ENCODE results near the gene PCSK6. TPM values are rescaled to one million over a fixed set of nuclear protein-coding genes. Genes with fewer than 3 reads are reported as not detected.
A peak's percentile ranks its signal among the peaks of the same experiment; 100 is the strongest.

The PCSK6 gene
- total RNA-seq, 1 donor from 2014 or later: 34.7 TPM

DNA sequence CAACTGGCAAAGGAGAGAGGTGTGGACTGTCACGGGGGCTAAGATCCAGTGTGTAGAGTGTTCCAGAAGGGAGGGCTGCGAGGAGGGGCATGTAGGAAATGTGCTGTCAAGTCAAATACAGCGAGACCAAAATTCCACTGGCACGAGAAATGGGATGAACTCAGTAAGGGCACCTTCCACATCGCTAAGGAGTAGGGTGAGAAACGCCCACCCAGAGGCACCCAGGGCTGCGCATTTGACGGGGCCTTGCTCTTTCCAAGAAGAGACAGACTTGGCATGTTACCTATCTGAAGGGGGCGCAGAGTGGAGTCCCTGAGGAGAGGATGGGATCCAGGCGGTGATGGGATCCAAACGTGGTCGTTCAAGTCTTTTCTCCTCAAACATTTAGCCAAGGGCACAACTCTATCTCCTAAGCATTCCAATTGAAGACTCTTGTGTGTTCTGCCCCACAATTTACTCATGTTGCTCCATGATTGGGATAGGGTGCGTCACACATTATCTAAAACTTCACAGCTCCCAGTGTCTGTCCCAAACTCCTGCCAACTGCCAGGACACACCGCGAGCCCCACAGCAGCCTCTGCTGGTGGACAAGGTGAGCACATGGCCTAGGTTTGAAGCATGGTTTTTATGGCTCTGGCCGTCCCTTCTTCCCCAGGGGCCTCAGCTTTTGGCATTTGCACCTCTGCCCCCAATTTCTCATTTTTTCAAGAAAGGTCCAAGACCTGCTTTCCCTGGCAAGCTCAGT, 219.9 kb downstream of the PCSK6 start:
- DNase-seq (peak; percentile 62), ATAC-seq (ENCODE audit: poor library complexity) (peak; percentile 66)
- intact Hi-C loops (cut with DNase I): loop anchor here (10.0 kb wide), 1 partner anchor 345 kb away; no protein-coding TSS in a partner anchor

DNA sequence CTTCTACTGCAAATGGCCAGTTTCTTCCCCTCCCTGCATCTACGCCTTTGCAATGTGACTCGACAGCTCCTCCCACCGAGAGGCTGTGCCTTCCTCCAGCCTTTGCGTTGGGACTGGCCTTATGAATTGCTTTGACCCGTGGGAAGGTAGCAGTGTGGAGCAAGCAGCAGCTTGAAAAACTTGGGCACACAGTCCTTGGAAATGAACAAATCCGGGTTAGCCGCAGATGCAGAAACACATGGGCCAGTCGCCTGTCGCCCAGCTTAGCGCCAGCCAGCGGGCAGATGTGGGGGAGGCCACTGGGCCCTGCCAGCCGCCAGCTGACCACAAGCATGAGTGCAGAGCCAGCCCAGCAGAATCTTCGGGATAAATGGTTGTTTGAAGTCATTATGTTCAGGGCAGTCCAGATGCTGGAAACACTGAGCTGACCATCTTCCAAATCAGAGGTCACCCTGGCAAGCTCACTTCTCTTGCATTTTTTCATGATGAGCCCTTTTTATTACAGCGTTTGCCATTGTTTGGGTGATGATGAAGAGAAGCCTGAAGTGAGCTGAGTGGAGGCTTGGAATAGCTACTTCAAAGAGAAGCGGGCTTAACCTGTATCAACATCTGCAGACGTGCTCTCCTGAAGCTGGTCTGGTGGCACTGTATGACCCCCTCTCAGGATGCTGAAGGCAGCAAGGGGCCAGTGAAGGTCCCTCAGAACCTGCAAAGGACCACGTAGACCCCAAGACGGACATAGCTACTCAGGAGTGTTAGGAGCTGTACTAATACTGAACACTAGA, 222.0 kb downstream of the PCSK6 start:
- DNase-seq: peak; percentile 60
- intact Hi-C loops (cut with DNase I): loop anchor here (10.0 kb wide), 1 partner anchor 343 kb away; no protein-coding TSS in a partner anchor
- ATAC-seq (ENCODE audit: poor library complexity): peak; percentile 38

- intact Hi-C loops (cut with DNase I): loop anchor here (10.0 kb wide), 1 partner anchor 342 kb away; no protein-coding TSS in a partner anchor
- ATAC-seq (ENCODE audit: poor library complexity): no peak
These were observed 222.7 kb downstream of the PCSK6 start for GRCh38 chr15:101266787-101267186.

GRCh38 chr15:101266034-101266433, 223.5 kb downstream of the PCSK6 start:
- DNase-seq (no peak), ATAC-seq (ENCODE audit: poor library complexity) (no peak)
- intact Hi-C loops (cut with DNase I): loop anchor here (10.0 kb wide), 1 partner anchor 341 kb away; no protein-coding TSS in a partner anchor

More at GRCh38 chr15:101266787-101267186, 222.7 kb downstream of the PCSK6 start:
- DNase-seq: no peak

DNA sequence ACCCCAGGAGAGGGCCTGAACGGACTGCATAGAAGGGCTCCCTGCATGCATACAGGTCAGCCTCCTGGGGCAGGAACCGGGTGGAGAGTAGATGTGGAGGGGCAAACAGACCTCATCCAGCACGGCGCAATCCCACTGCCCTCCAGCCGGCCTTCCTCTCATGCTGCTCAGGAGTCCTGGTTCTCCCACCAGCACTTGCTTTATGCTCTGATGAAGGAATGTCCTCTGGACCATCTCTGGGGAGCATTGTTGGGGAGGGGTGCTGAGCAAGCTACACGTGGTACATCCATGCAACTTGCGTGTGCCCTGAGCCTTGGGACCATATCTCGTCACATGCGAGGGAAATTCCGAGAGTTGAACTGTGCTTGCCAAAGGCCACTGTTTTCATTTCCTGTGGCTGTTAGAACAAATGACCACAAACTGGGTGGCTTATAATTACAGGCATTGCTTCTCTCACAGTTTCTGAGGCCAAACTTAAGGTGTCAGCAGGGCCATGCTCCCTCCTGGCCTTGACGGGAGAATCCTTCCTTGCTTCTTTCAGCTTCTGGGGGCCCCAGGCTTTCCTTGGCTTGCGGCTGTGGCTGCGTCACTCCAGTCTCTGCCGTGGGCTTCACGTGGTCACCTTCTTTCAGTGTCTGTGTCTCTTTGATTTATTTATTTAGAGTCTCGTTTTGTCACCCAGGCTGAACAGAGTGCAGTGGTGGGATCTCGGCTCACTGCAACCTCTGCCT, 224.4 kb downstream of the PCSK6 start:
- intact Hi-C loops (cut with DNase I): loop anchor here (10.0 kb wide), 1 partner anchor 340 kb away; no protein-coding TSS in a partner anchor
- ATAC-seq (ENCODE audit: poor library complexity) (no peak), DNase-seq (no peak)

DNA sequence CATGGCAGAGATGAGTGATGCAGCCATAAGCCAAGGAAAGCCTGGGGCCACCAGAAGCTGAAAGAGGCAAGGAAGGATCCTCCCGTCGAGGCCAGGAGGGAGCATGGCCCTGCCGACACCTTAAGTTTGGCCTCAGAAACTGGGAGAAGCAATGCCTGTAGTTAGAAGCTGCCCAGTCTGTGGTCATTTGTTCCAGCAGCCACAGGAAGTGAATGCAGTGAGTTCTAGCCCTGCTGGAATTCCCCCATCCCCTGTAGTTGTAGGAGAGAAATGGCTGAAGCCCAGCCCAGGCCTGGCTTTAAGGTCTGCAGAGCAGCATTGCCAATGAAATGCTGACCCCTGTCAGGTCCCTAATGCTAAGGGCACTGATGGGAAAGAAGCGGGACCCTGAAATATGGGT, 225.5 kb downstream of the PCSK6 start:
- intact Hi-C loops (cut with DNase I): loop anchor here (10.0 kb wide), 1 partner anchor 339 kb away; no protein-coding TSS in a partner anchor
- ATAC-seq (ENCODE audit: poor library complexity) (no peak), DNase-seq (no peak)

DNA sequence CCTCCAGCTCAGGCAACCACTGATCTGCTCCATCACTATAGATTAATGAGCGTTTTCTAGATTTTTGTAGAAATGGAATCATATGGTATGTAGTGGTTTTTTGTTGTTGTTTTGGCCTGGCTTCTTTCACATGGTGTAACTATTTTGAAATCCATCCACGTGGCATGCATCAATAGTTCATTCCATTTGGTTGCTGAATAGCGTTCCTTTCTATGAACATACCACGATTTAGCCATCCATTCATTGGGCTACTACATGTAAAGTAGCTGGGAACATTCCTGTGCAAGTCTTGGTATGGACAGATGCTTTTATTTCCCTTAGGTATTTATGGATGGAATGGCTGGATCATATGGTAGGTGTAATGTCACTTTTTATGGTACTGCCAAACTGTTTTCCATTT, 227.0 kb downstream of the PCSK6 start:
- intact Hi-C loops (cut with DNase I): loop anchor here (10.0 kb wide), 1 partner anchor 338 kb away; no protein-coding TSS in a partner anchor

GRCh38 chr15:101258238-101259144, 231.0 kb downstream of the PCSK6 start:
- DNase-seq: peak; percentile 62
- intact Hi-C loops (cut with DNase I): loop anchor here (2.0 to 10.0 kb wide), 3 partner anchors 134 to 244 kb away; no protein-coding TSS in a partner anchor
- peak; percentile 77 for ATAC-seq (ENCODE audit: poor library complexity)

More for the DNA sequence above, 227.0 kb downstream of the PCSK6 start:
- ATAC-seq (ENCODE audit: poor library complexity) (no peak), DNase-seq (no peak)

DNA sequence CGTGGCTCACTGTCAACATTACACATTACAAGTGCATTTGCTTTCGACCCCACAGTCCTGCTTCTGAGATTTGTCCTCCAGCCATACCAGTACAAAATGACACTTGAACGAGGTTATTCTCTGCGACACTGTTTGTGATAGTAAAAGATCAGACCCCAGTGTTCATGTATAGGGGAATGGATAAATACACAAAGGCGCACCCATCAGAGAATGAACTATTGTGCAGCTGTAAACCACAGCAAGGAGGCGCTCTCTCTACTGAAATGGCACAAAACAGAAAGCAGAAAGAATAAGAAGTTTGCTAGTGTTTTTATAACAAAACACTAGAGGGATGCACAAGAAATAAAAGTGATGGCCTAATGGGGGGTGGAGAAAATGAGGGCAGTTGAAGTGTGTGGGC, 232.8 kb downstream of the PCSK6 start:
- ATAC-seq (ENCODE audit: poor library complexity): no peak
- DNase-seq: no peak
- intact Hi-C loops (cut with DNase I): loop anchor here (10.0 kb wide), 1 partner anchor 132 kb away; no protein-coding TSS in a partner anchor

- DNase-seq: no peak
- intact Hi-C loops (cut with DNase I): loop anchor here (10.0 kb wide), 1 partner anchor 131 kb away; no protein-coding TSS in a partner anchor
- peak; percentile 18 for ATAC-seq (ENCODE audit: poor library complexity)
These were observed 233.8 kb downstream of the PCSK6 start for GRCh38 chr15:101255615-101256241.

DNA sequence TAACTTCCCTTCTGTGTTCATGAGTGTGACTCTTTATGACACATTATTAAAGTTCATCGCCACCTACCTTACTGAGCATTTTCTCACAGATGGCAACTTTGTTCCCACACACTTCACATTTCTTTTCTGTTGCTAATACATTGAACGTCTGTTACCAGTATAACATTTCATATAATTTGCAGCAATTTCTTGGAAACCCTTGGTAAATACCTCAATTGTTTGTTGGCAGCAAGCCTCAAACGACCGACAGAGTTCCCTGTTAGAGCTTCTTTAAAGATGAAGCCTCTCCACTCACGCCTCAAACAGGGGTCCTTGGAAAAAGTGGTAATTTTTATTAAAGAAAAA, 234.5 kb downstream of the PCSK6 start:
- no peak for ATAC-seq (ENCODE audit: poor library complexity)
- intact Hi-C loops (cut with DNase I): loop anchor here (10.0 kb wide), 1 partner anchor 130 kb away; no protein-coding TSS in a partner anchor
- no peak for DNase-seq

DNA sequence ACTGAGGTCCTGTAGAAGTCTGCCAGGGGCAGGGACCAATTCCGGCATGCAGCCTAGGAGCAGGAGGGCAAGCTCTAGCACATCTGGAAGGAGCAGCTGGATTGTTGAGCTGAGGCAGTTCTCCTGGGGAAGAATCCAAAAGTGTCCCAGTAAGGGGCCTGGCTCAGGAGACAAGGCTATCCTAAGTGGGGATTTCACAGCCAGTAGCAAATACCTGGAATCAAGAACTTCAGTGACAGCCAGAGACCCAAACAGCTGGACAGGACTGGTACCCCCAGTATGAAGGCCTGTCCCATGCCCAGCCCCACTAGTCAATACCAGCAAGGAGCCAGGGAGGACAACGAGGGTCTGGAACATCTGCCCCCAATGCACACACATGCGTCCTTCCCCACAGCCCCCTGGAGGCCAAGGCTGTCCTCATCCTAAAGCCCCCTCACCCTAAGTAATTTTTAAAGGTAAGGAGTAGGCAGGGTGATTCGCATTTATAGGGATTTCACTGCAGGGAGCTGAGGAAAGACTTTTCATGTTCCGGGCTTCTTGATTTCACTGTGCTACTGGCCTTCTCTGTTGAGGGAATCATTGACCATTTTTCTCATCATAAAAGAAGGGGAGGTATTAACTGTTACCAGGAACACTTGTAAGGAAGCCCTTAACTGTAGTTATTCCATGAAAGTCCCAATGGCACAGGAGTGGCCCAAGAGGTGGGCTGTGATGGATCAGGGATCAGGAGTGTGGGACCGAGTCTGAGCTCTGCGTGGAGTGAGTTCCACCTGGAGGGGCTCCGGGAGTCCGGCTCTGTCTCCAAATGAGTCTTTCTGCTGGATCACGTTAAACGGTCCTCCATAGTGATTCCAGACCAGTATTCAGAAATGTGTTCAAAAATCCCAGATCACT, 235.1 kb downstream of the PCSK6 start:
- ATAC-seq (ENCODE audit: poor library complexity) (no peak), DNase-seq (no peak)
- intact Hi-C loops (cut with DNase I): loop anchor here (10.0 kb wide), 1 partner anchor 130 kb away; no protein-coding TSS in a partner anchor
